ENCODE data around the gene STIL.
A peak's percentile ranks its signal among the peaks of the same experiment; 100 is the strongest.
"Not testable (repeated sequence)": the region's sequence is repeated elsewhere in the genome, so short reads cannot be mapped to it uniquely, and the experiment has no call there.

The STIL gene

GRCh38 chr1:47313915-47314664 lies at the start of gene STIL:
STIL (minus strand) TSS chr1:47314147; CDS start chr1:47310319, 3,828 bp downstream.
- FAIRE-seq, result peak; percentile 98

GRCh38 chr1:47362828-47363227 lies 48.9 kb upstream of the STIL start:
- no peak for DNase-seq (ENCODE audit: insufficient read length, low spot score)
- FAIRE-seq, result no peak

More at GRCh38 chr1:47313915-47314664, at the start of gene STIL:
- peak; percentile 84 for DNase-seq (ENCODE audit: insufficient read length, low spot score)

- FAIRE-seq (no peak), DNase-seq (ENCODE audit: insufficient read length, low spot score) (no peak)
Observed at GRCh38 chr1:47361380-47361779, 47.4 kb upstream of the STIL start.

GRCh38 chr1:47351305-47351704 lies 37.4 kb upstream of the STIL start:
- FAIRE-seq, result no peak
- no peak for DNase-seq (ENCODE audit: insufficient read length, low spot score)

GRCh38 chr1:47348246-47348645 lies 34.3 kb upstream of the STIL start:
- FAIRE-seq, result no peak
- no peak for DNase-seq (ENCODE audit: insufficient read length, low spot score)

- FAIRE-seq, result no peak
Observed at GRCh38 chr1:47347735-47348134, 33.8 kb upstream of the STIL start.

GRCh38 chr1:47346979-47347378 lies 33.0 kb upstream of the STIL start:
- not testable (repeated sequence) for DNase-seq (ENCODE audit: insufficient read length, low spot score); FAIRE-seq

More at GRCh38 chr1:47347735-47348134, 33.8 kb upstream of the STIL start:
- no peak for DNase-seq (ENCODE audit: insufficient read length, low spot score)

GRCh38 chr1:47340227-47340626 lies 26.3 kb upstream of the STIL start:
- FAIRE-seq (no peak), DNase-seq (ENCODE audit: insufficient read length, low spot score) (no peak)

GRCh38 chr1:47338249-47339077 lies 24.5 kb upstream of the STIL start:
- no peak for FAIRE-seq
- DNase-seq (ENCODE audit: insufficient read length, low spot score), result no peak

- DNase-seq (ENCODE audit: insufficient read length, low spot score) (no peak), FAIRE-seq (no peak)
Observed at GRCh38 chr1:47337350-47337749, 23.4 kb upstream of the STIL start.

- FAIRE-seq, result peak; percentile 40
- DNase-seq (ENCODE audit: insufficient read length, low spot score), result no peak
Observed at GRCh38 chr1:47334765-47335435, 21.0 kb upstream of the STIL start.

- peak; percentile 92 for DNase-seq (ENCODE audit: insufficient read length, low spot score)
- peak; percentile 94 for FAIRE-seq
Observed at GRCh38 chr1:47333922-47334764, 20.2 kb upstream of the STIL start.

GRCh38 chr1:47333578-47333921 lies 19.6 kb upstream of the STIL start, which contains the start of gene CMPK1:
CMPK1 (plus strand) TSS chr1:47333790; CDS start chr1:47333946, 156 bp downstream.
- FAIRE-seq, result peak; percentile 77
- peak; percentile 72 for DNase-seq (ENCODE audit: insufficient read length, low spot score)

- DNase-seq (ENCODE audit: insufficient read length, low spot score), result no peak
Observed at GRCh38 chr1:47332779-47333577, 19.0 kb upstream of the STIL start.

GRCh38 chr1:47331875-47332274 lies 17.9 kb upstream of the STIL start:
- no peak for FAIRE-seq
- DNase-seq (ENCODE audit: insufficient read length, low spot score), result no peak

More at GRCh38 chr1:47332779-47333577, 19.0 kb upstream of the STIL start:
- FAIRE-seq, result no peak

GRCh38 chr1:47330212-47330611 lies 16.3 kb upstream of the STIL start:
- no peak for FAIRE-seq

GRCh38 chr1:47328992-47329391 lies 15.0 kb upstream of the STIL start:
- no peak for FAIRE-seq

More at GRCh38 chr1:47330212-47330611, 16.3 kb upstream of the STIL start:
- no peak for DNase-seq (ENCODE audit: insufficient read length, low spot score)

GRCh38 chr1:47326271-47326670 lies 12.3 kb upstream of the STIL start:
- FAIRE-seq, result no peak
- no peak for DNase-seq (ENCODE audit: insufficient read length, low spot score)

More at GRCh38 chr1:47328992-47329391, 15.0 kb upstream of the STIL start:
- no peak for DNase-seq (ENCODE audit: insufficient read length, low spot score)

GRCh38 chr1:47325528-47325927 lies 11.6 kb upstream of the STIL start:
- FAIRE-seq (no peak), DNase-seq (ENCODE audit: insufficient read length, low spot score) (no peak)

Measured in GM19239 (cell line).